Fibroblast of lung (primary cell): ENCODE results near the gene RRBP1.

Experiments
- CTCF ChIP-seq, 2 donors: IDR thresholded peaks in 1 of 2; conservative IDR thresholded peaks in 1 of 2; 1 replicate in 1 of 2; 2 replicates in 1 of 2; pipeline ENCODE4 v1.5.1; 2011 to 2012; ENCODE audit warnings: low read length in 2 of 2, control low read depth in 1 of 2, inconsistent platforms in 1 of 2, low read depth in 1 of 2, mild to moderate bottlenecking in 1 of 2
- EZH2 ChIP-seq: IDR thresholded peaks from 2 replicates; pipeline ENCODE4 v1.5.1; 2012; ENCODE audit warnings: low read length, control low read depth, mild to moderate bottlenecking; ENCODE audit errors: missing control alignments

- no peak for TF ChIP-seq CTCF (conservative IDR thresholded peaks at IDR 0.05 in 1 of 2, IDR thresholded peaks at IDR 0.05 in 1 of 2; ENCODE audit: low read depth in 1 of 2, low read length in 2 of 2)
- no peak for TF ChIP-seq EZH2
These were observed 67.7 kb downstream of the RRBP1 start for GRCh38 chr20:17614176-17614811.
